Neuronal stem cell (in vitro differentiated cells): ENCODE data around the gene PKHD1.

Experiments
- DNase-seq: peaks from one replicate; pipeline ENCODE4 v3.0.0-alpha.2; 2013; ENCODE audit warnings: low spot score
- H2AFZ ChIP-seq: one replicate; pipeline ENCODE4 v1.6.1; 2013; ENCODE audit warnings: mild to moderate bottlenecking, low read length, inconsistent platforms
- H2AK5ac ChIP-seq: 2 replicates; pipeline ENCODE4 v1.6.1; 2013; ENCODE audit warnings: low read depth, mild to moderate bottlenecking, inconsistent platforms, low read length, moderate library complexity, mixed read lengths
- H2BK120ac ChIP-seq: 2 replicates; pipeline ENCODE4 v1.6.1; 2013; ENCODE audit warnings: low read depth, mild to moderate bottlenecking, inconsistent platforms, low read length, moderate library complexity, mixed read lengths
- H2BK12ac ChIP-seq: one replicate; pipeline ENCODE4 v1.6.1; 2013; ENCODE audit warnings: low read length, inconsistent platforms
- H2BK15ac ChIP-seq: 2 replicates; pipeline ENCODE4 v1.6.1; 2013; ENCODE audit warnings: mild to moderate bottlenecking, low read length, inconsistent platforms, mixed read lengths
- H2BK5ac ChIP-seq: one replicate; pipeline ENCODE4 v1.6.1; 2013; ENCODE audit warnings: inconsistent platforms, mild to moderate bottlenecking, low read length, moderate library complexity
- H3K14ac ChIP-seq: one replicate; pipeline ENCODE4 v1.6.1; 2013; ENCODE audit warnings: low read length, inconsistent platforms
- H3K18ac ChIP-seq: 2 replicates; pipeline ENCODE4 v1.6.1; 2013; ENCODE audit warnings: low read length, inconsistent platforms
- H3K23ac ChIP-seq: 2 replicates; pipeline ENCODE4 v1.6.1; 2013; ENCODE audit warnings: low read depth, mild to moderate bottlenecking, mixed read lengths, low read length, inconsistent platforms; ENCODE audit not compliant: poor library complexity
- H3K27ac ChIP-seq: replicated peaks from 3 replicates; pipeline ENCODE4 v1.5.1; 2013; ENCODE audit warnings: low read length, inconsistent platforms
- H3K27me3 ChIP-seq, 3 experiments: 2 replicates each; pipeline ENCODE4 v1.6.1; 2013; ENCODE audit warnings: low read length in 3 of 3, mild to moderate bottlenecking in 2 of 3, inconsistent platforms in 1 of 3, low read depth in 1 of 3, mixed read lengths in 1 of 3, moderate library complexity in 1 of 3; ENCODE audit not compliant: control insufficient read depth in 3 of 3, insufficient read depth in 3 of 3
- H3K36me3 ChIP-seq, 2 donors: replicated peaks in 1 of 2; 2 replicates each; pipeline ENCODE4 v1.6.1; 2013; ENCODE audit warnings: low read length in 2 of 2; ENCODE audit not compliant: control insufficient read depth in 2 of 2, insufficient read depth in 2 of 2
- H3K4ac ChIP-seq: 2 replicates; pipeline ENCODE4 v1.6.1; 2013; ENCODE audit warnings: inconsistent platforms, mild to moderate bottlenecking, low read length, moderate library complexity
- H3K4me1 ChIP-seq, 2 donors: 1 replicate in 1 of 2; 2 replicates in 1 of 2; pipeline ENCODE4 v1.6.1; 2013; ENCODE audit warnings: low read length in 2 of 2, low read depth in 1 of 2; ENCODE audit not compliant: control insufficient read depth in 2 of 2, insufficient read depth in 1 of 2
- H3K4me2 ChIP-seq: one replicate; pipeline ENCODE4 v1.6.1; 2013; ENCODE audit warnings: mild to moderate bottlenecking, low read length, inconsistent platforms; ENCODE audit not compliant: insufficient read depth, poor library complexity, severe bottlenecking
- H3K4me3 ChIP-seq, 2 donors: 2 replicates each; pipeline ENCODE4 v1.5.1; 2013; ENCODE audit warnings: low read length in 2 of 2, mild to moderate bottlenecking in 2 of 2, inconsistent platforms in 1 of 2, moderate library complexity in 1 of 2
- H3K79me1 ChIP-seq: one replicate; pipeline ENCODE4 v1.6.1; 2013; ENCODE audit warnings: low read depth, mild to moderate bottlenecking, inconsistent platforms, low read length, moderate library complexity
- H3K9ac ChIP-seq: one replicate; pipeline ENCODE4 v1.6.1; 2013; ENCODE audit warnings: mild to moderate bottlenecking, low read depth, low read length, inconsistent platforms; ENCODE audit not compliant: poor library complexity
- H3K9me3 ChIP-seq, 2 donors: replicated peaks in 1 of 2; 2 replicates each; pipeline versions ENCODE3 to v1.6.1; 2013; ENCODE audit warnings: low read length in 2 of 2, mild to moderate bottlenecking in 2 of 2, inconsistent platforms in 1 of 2, low read depth in 1 of 2, mixed read lengths in 1 of 2, moderate library complexity in 1 of 2; ENCODE audit not compliant: control insufficient read depth in 2 of 2, insufficient read depth in 1 of 2
- H4K8ac ChIP-seq: one replicate; pipeline ENCODE4 v1.6.1; 2013; ENCODE audit warnings: low read depth, mild to moderate bottlenecking, inconsistent platforms, low read length, moderate library complexity
- H4K91ac ChIP-seq: one replicate; pipeline ENCODE4 v1.6.1; 2013; ENCODE audit warnings: low read length, low read depth, mild to moderate bottlenecking, inconsistent platforms; ENCODE audit not compliant: poor library complexity
- WGBS, 2 donors: extraction: QIAGEN DNeasy Blood & Tissue Kit; methylation state at CpG; one replicate each; pipeline ENCODE4 v1.1.7; 2013; ENCODE audit warnings: missing lambda C conversion rate in 2 of 2, mixed read lengths in 1 of 2; ENCODE audit not compliant: insufficient read length in 2 of 2, insufficient replicate concordance in 1 of 2; ENCODE audit errors: extremely low coverage in 2 of 2; 5-methylcytosine and 5-hydroxymethylcytosine counted together

The PKHD1 gene

DNA sequence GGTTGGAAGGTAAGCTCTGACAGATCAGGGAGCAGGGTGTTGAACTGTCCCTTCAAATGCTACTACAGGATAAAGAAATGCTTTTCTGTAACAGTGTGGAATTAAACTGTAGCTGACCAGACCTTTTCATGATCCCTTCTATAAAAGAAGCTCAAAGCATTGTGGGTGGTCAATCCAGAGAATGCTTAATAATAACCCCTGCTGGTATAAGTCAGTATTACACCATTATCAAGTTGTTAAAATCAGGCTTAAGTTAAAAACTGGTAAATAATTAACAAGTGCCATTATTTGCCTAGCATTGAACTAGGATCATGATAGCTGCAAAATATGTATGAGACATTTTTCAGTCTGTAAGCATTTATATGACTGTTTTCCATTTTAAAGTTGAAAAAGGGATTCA is 468.9 kb downstream of the PKHD1 start:
- Histone ChIP-seq H3K27ac (no peak overlapping the region), H3K79me1 (no peaks in the 10 kb centered on the region), H2BK15ac (no peak overlapping the region), H3K18ac (no peak overlapping the region), H3K4me1 (no peaks in the 10 kb centered on the region), H3K36me3 (no peaks in the 10 kb centered on the region), H3K4ac (no peak overlapping the region), H2BK5ac (no peak overlapping the region), H2AFZ (no peak overlapping the region), H2BK120ac (no peak overlapping the region), H3K4me2 (no peak overlapping the region), H3K9ac (no peak overlapping the region), H3K9me3 (no peaks in the 10 kb centered on the region), H3K4me3 (no peak overlapping the region), H4K91ac (no peak overlapping the region), H2AK5ac (no peak overlapping the region), H3K27me3 (no peaks in the 10 kb centered on the region), H3K14ac (no peak overlapping the region), H2BK12ac (no peak overlapping the region), H3K23ac (no peak overlapping the region), H4K8ac (no peak overlapping the region)
- peak; percentile 2 for DNase-seq

- Histone ChIP-seq H3K14ac (no peak overlapping the region), H3K23ac (no peak overlapping the region), H2AK5ac (no peak overlapping the region), H3K9me3 (no peaks in the 10 kb centered on the region), H3K36me3 (no peaks in the 10 kb centered on the region), H4K8ac (no peak overlapping the region), H2BK120ac (no peak overlapping the region), H4K91ac (no peak overlapping the region), H3K79me1 (no peaks in the 10 kb centered on the region), H2BK12ac (no peak overlapping the region), H2BK5ac (no peak overlapping the region), H3K27me3 (no peaks in the 10 kb centered on the region), H3K18ac (no peak overlapping the region), H3K9ac (no peak overlapping the region), H3K27ac (no peak overlapping the region), H3K4me2 (no peak overlapping the region), H3K4me3 (no peak overlapping the region), H2AFZ (no peak overlapping the region), H2BK15ac (no peak overlapping the region), H3K4ac (no peak overlapping the region), H3K4me1 (no peaks in the 10 kb centered on the region)
- DNase-seq, result no peak
- no CpG with 5 or more reads among the region's 2 CpGs for WGBS, 2 donors
These were observed 469.7 kb downstream of the PKHD1 start for GRCh38 chr6:51617751-51618150.

- no peak overlapping the region for H4K8ac ChIP-seq
- H3K14ac ChIP-seq, result no peak overlapping the region
- H3K27me3 ChIP-seq, result no peaks in the 10 kb centered on the region
- H2BK15ac ChIP-seq, result no peak overlapping the region
- H3K4me3 ChIP-seq, result no peak overlapping the region
- no peaks in the 10 kb centered on the region for H3K79me1 ChIP-seq
- H2BK5ac ChIP-seq, result no peak overlapping the region
- H2BK120ac ChIP-seq, result no peak overlapping the region
- no peak overlapping the region for H2AFZ ChIP-seq
- H3K27ac ChIP-seq, result no peak overlapping the region
- no peak overlapping the region for H3K4me2 ChIP-seq
- no peak for DNase-seq
- no peak overlapping the region for H3K4ac ChIP-seq
- H3K9me3 ChIP-seq, result no peaks in the 10 kb centered on the region
- no CpG with 5 or more reads among the region's 1 CpG for WGBS, 2 donors
- H4K91ac ChIP-seq, result no peak overlapping the region
- H3K9ac ChIP-seq, result no peak overlapping the region
- no peak overlapping the region for H3K23ac ChIP-seq
- H3K18ac ChIP-seq, result no peak overlapping the region
- no peaks in the 10 kb centered on the region for H3K36me3 ChIP-seq
- H2BK12ac ChIP-seq, result no peak overlapping the region
- no peaks in the 10 kb centered on the region for H3K4me1 ChIP-seq
- no peak overlapping the region for H2AK5ac ChIP-seq
These were observed 471.2 kb downstream of the PKHD1 start for GRCh38 chr6:51616243-51616642.

- Histone ChIP-seq H3K27ac (no peak overlapping the region), H3K4me1 (no peaks in the 10 kb centered on the region), H3K27me3 (no peaks in the 10 kb centered on the region)
These were observed 472.7 kb downstream of the PKHD1 start for GRCh38 chr6:51614725-51615124.

More at GRCh38 chr6:51614725-51615124, 472.7 kb downstream of the PKHD1 start:
- no peak overlapping the region for H2BK120ac ChIP-seq
- no peak overlapping the region for H3K4me2 ChIP-seq
- DNase-seq, result no peak
- no peak overlapping the region for H3K4me3 ChIP-seq
- no peak overlapping the region for H4K8ac ChIP-seq
- H3K23ac ChIP-seq, result no peak overlapping the region
- no peak overlapping the region for H2BK12ac ChIP-seq
- no peaks in the 10 kb centered on the region for H3K9me3 ChIP-seq
- H3K18ac ChIP-seq, result no peak overlapping the region
- H3K79me1 ChIP-seq, result no peaks in the 10 kb centered on the region
- no peak overlapping the region for H2AFZ ChIP-seq
- H3K36me3 ChIP-seq, result no peaks in the 10 kb centered on the region
- H3K9ac ChIP-seq, result no peak overlapping the region
- no peak overlapping the region for H2BK5ac ChIP-seq
- no peak overlapping the region for H2BK15ac ChIP-seq
- H4K91ac ChIP-seq, result no peak overlapping the region
- no peak overlapping the region for H3K14ac ChIP-seq
- H3K4ac ChIP-seq, result no peak overlapping the region
- no peak overlapping the region for H2AK5ac ChIP-seq
